ENCODE measurements around the gene VPS9D1. TPM values are rescaled to one million over a fixed set of nuclear protein-coding genes. Genes with fewer than 3 reads are reported as not detected.
A peak's percentile ranks its signal among the peaks of the same experiment; 100 is the strongest.

Gene VPS9D1
- total RNA-seq, 4 donors from 2014 or later, result 7.1 to 25.0 (median 13.8) TPM

DNA sequence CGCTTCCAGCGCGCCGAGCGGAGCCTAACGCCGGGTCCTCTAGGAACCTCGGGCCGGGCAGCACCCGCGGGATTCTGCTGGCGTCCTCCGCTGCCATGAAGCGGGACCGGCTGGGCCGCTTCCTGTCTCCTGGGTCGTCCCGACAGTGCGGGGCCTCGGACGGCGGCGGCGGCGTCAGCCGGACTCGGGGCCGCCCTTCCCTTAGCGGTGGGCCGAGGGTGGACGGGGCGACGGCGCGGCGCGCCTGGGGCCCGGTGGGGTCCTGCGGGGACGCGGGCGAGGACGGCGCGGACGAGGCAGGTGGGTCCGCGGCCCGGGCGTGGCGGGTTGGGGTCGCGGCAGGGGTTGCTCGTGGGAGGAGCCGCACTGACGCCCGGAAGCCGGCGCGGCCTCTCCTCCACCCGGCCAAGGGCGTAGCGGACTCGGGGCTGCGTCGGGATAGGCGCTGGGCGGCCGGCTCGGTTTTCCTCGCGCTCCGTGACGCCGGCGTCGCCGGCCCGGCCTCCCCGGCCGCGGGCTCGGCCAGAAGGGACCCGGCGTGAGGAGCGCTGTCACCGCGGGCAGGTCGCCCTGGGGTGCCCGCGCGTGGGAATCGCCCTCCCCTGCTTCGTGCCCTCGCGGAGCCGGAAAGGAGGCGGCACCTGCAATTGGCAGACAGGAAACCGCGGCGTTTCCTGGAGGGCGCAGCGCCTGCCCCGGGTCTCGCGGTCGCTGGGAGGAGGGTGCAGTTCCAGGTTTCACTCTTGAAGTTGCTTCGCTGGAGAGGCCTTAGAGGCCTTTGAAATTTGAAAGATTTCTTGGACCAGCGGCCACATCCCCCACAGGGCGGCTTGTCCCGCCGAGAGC lies 1.1 kb upstream of the VPS9D1 start:
- Histone ChIP-seq H3K36me3 (peaks cover 0 to 44% (median 16%) of the 10 kb centered on the region in 3 donors), H3K27me3 (no peaks in the 10 kb centered on the region), H3K4me3 (peak overlapping the region; percentile 58 to 96 (median 84)), H3K27ac (peak overlapping the region; percentile 87 to 99 (median 96)), H3K4me1 (peaks cover 35 to 77% (median 36%) of the 10 kb centered on the region in 3 donors), H3K9me3 (no peaks in the 10 kb centered on the region)
- no peak for DNase-seq
- intact Hi-C loops (cut with DNase I), result no loop called here
- TF ChIP-seq POLR2A (IDR thresholded peaks at IDR 0.05) (peak in 1 of 4 donors; percentile 3), CTCF (IDR thresholded peaks at IDR 0.05) (no peak)
- no CpG with 5 or more reads among the region's 112 CpGs for WGBS, 2 donors

- Histone ChIP-seq H3K27me3 (no peaks in the 10 kb centered on the region), H3K27ac (peak overlapping the region; percentile 87 to 99 (median 96)), H3K9me3 (no peaks in the 10 kb centered on the region), H3K4me1 (peaks cover 35 to 65% (median 36%) of the 10 kb centered on the region in 3 donors), H3K36me3 (peaks cover 0 to 39% (median 12%) of the 10 kb centered on the region in 3 donors), H3K4me3 (peak overlapping the region; percentile 58 to 96 (median 84))
- WGBS, 2 donors, result no CpG with 5 or more reads among the region's 29 CpGs
- DNase-seq, result no peak
- TF ChIP-seq CTCF (IDR thresholded peaks at IDR 0.05) (no peak), POLR2A (IDR thresholded peaks at IDR 0.05) (no peak)
- intact Hi-C loops (cut with DNase I), result no loop called here
Measured at GRCh38 chr16:89720551-89720812, 216 bp downstream of the VPS9D1 start.

- intact Hi-C loops (cut with DNase I), result no loop called here
- WGBS, 2 donors, result 77 to 80% methylated on average over 17 to 23 of the region's 24 CpGs
- no peak overlapping the region for H3K4me3 ChIP-seq
- H3K36me3 ChIP-seq, result peaks cover 0 to 20% (median 0%) of the 10 kb centered on the region in 3 donors
- peaks cover 19 to 41% (median 20%) of the 10 kb centered on the region in 3 donors for H3K4me1 ChIP-seq
- no peaks in the 10 kb centered on the region for H3K9me3 ChIP-seq
- peaks cover 0 to under 1% (median 0%) of the 10 kb centered on the region in 4 donors for H3K27me3 ChIP-seq
- TF ChIP-seq POLR2A (IDR thresholded peaks at IDR 0.05) (no peak), CTCF (IDR thresholded peaks at IDR 0.05) (no peak)
- DNase-seq, result no peak
- H3K27ac ChIP-seq, result peak overlapping the region in 1 of 4 donors; percentile 95
Measured at GRCh38 chr16:89717688-89718505, 2.8 kb downstream of the VPS9D1 start.

GRCh38 chr16:89716916-89717687 lies 3.6 kb downstream of the VPS9D1 start:
- TF ChIP-seq POLR2A (IDR thresholded peaks at IDR 0.05) (no peak), CTCF (IDR thresholded peaks at IDR 0.05) (no peak)
- H3K9me3 ChIP-seq, result no peaks in the 10 kb centered on the region
- no peak overlapping the region for H3K27ac ChIP-seq
- no peak overlapping the region for H3K4me3 ChIP-seq
- H3K27me3 ChIP-seq, result peaks cover 0 to 7% (median 0%) of the 10 kb centered on the region in 4 donors
- DNase-seq, result no peak
- H3K36me3 ChIP-seq, result peaks cover 0 to 19% (median 0%) of the 10 kb centered on the region in 3 donors
- intact Hi-C loops (cut with DNase I), result no loop called here
- peaks cover 16 to 41% (median 20%) of the 10 kb centered on the region in 3 donors for H3K4me1 ChIP-seq
- 91 to 93% methylated on average over 15 to 19 of the region's 29 CpGs for WGBS, 2 donors
